DMS 273 (cell line): Measurements from ENCODE around the gene GPR42.
"Not testable (repeated sequence)": the region's sequence is repeated elsewhere in the genome, so short reads cannot be mapped to it uniquely, and the experiment has no call there.

Experiments used
- DNase-seq: peaks from one replicate; lab custom pipeline; 2025; ENCODE audit not compliant: unreplicated experiment; lab: John Stamatoyannopoulos, UW

Gene GPR42

GRCh38 chr19:35346193-35347052, 24.4 kb upstream of the GPR42 start:
- DNase-seq = no peak

DNA sequence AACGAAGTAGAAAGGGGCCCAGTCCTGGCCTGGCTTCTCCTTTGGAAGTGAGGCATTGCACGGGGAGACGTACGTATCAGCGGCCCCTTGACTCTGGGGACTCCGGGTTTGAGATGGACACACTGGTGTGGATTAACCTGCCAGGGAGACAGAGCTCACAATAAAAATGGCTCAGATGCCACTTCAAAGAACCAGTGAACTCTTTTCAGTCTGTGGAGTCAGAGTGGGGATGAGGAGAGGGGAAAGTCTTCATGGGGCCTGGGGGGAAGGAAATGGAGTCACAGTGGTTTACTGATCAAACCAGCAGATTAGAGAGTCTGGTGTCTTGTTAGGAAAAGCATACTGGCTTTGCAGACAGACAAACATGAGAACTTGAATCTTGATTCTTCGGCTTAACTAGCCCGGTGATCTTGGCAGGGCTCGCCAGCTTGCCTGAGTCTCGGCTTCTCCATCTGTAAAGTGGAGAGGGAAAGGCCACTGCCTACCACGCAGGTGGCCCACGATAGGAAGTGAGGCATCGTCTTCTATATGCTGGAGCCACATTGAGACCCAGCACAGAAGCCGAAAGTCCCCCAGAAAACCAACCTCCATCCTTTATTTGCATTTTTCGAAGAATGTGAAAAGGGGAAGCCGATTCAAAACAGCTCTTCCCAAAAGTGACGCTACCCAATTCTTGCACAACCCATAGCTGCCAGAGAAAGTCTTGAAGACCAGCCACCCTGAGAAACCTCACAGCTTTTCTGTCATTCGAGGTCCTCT, 23.5 kb upstream of the GPR42 start, which contains the start of gene FFAR1:
Gene FFAR1, plus strand, starts transcription at position 732 of the 759 bp plus-strand sequence. CDS start 3,650 bp downstream, outside the sequence.
- DNase-seq = no peak

DNA sequence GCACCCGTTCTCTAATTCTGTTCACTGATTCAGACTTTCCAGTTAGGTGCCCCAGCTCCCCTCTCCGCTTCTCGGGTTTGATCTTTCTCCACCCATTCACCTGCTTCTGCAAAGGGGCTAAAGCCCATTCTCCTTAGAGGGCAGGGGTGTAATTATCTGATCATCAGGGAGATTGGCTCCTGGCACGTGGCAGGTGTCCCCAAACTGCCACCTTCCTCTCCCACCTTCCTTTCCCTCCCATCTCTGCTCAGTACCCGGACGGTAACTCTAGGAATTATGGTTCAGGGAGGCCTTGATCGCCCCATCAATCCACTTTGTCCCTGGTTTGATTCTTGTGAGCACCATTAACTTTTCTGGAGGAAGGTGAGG, 23.0 kb upstream of the GPR42 start:
- no peak for DNase-seq

DNA sequence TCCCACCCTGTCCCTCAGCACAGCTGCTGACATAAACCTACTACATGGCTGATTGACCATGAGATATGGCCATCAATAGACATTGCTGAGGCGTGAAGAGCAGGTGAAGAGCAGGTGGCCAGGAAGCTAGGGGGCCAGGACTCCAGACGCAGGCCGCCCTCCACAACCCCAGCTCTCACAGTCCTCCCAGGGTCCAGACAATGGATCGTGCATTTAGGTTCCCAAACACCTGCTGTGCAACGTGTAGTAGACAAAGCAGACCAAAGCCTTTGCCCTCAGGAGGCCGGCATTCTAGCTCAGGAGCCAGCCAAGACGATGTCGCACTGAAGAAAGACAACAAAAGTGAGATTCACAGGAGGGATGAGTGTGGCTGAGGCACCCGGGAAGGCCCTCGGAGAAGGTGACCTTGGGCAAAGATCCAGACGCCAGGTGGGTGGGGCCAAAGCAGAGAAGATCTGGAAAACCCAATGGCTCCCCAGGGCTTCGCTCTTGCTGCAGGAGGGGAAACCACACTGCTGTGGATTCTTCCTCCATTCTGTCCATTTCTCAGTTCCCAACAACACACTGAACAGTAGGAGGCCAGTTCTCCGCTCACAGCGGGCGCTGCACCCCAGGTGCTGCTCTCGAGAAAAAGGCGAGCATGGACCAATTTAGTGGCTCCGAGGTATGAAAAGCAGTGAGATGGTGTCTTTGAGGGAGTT, 21.8 kb upstream of the GPR42 start:
- no peak for DNase-seq

- DNase-seq = no peak
These were observed 21.0 kb upstream of the GPR42 start for GRCh38 chr19:35349614-35350521.

DNA sequence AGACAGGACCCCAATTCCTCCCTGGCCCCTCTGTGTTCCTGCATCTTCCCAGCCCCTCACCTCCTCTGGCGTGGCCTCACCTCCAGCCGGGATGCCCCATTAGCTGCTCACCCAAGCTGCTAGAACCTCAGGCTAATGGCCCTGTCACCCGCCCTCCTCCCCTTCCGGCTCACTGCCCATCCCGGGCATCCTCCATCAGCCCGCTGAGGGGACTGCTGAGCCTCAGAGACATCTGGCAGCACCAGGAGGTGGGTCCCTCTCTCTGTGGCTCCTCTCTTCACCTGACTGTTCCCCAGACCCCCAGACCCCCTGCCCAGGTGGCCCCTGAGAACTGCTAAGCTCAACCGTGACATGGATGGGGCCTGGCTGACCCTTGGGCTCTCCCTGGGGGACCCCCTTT, 20.3 kb upstream of the GPR42 start:
- no peak for DNase-seq

DNA sequence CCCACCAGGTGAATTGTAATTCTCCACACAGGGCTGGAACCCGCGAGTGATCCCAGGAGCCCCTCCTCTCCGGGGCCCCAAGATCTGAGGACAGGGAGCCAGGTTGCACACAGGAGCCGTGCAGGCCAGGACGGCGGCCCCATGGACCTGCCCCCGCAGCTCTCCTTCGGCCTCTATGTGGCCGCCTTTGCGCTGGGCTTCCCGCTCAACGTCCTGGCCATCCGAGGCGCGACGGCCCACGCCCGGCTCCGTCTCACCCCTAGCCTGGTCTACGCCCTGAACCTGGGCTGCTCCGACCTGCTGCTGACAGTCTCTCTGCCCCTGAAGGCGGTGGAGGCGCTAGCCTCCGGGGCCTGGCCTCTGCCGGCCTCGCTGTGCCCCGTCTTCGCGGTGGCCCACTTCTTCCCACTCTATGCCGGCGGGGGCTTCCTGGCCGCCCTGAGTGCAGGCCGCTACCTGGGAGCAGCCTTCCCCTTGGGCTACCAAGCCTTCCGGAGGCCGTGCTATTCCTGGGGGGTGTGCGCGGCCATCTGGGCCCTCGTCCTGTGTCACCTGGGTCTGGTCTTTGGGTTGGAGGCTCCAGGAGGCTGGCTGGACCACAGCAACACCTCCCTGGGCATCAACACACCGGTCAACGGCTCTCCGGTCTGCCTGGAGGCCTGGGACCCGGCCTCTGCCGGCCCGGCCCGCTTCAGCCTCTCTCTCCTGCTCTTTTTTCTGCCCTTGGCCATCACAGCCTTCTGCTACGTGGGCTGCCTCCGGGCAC, 19.3 kb upstream of the GPR42 start:
- no peak for DNase-seq

DNA sequence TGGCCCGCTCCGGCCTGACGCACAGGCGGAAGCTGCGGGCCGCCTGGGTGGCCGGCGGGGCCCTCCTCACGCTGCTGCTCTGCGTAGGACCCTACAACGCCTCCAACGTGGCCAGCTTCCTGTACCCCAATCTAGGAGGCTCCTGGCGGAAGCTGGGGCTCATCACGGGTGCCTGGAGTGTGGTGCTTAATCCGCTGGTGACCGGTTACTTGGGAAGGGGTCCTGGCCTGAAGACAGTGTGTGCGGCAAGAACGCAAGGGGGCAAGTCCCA, 18.8 kb upstream of the GPR42 start:
- no peak for DNase-seq

DNA sequence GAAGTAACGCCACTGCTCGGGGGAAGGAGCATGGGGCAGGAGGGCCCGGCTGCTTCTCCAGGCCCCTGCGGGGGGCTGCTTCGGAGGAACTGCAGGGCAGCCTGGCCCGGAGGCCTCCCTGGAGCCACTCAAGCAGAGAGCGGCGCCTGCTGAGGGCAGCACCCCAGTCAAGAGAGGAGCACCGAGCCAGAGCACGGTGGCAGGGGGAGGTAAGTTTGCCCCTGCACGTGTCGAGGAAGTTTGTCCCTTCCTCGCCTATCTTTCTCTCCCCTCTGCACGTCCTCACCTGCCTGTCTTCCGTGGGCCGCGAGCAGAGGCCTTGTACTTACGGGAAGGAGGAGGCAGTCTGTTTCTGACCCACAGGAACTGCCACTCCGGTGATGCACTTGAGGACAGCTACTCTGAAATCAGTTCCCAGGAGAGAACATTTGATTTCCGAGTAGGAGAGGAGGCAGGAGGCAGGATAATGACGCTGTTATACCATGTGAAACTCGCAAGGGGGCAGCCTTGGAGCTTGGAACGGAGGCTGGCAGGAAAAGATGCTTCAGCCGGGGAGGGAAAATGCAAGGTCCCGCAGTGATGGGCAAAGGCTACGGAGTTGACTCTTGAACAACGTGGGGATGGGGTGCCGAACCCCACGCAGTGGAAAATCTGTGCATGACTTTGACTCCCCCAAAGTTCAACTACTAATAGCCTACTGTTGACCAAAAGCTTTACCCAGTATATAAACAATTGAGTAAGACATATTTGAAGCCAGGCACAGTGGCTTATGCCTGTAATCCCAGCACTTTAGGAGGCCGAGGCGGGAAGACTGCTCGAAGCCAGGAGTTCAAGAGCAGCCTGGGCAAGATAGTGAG, 18.2 kb upstream of the GPR42 start:
- DNase-seq = peak; percentile 87

DNA sequence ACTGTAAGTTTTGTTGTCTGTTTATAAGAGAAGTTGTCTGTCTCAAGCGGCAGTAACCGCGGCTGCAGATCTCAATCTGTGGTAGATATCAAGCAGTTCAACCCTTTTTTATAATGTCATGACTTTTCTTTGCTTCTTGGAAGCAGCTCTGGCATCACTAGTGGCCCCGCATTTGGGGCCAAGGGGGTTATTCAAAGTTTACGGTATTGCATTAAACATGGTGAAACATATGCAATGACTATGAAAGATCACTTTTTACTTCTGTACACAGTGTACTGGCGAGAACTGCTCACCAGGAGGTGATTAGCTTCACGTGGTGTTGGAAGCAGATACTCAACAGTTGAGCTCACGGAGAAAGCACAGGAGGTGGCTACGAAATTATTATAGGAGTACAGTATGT, 17.2 kb upstream of the GPR42 start:
- DNase-seq = no peak

DNA sequence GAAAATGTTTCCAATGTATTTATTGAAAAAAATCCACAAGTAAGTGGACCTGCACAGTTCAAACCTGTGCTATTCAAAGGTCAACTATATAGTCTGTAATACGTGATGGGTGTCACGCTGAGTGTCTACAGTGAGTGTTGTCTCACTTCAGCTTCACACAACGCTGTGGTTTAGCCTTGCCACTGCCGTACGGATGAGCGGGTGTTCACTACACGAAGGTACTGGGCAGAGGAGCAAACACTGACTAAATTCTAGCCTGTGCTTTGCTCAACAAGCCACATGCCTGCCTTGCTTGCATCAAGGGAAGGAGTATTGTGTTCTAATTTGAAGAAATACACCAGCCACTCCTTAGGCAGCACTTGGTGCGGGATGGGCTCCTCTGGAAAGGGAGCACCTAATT, 16.0 kb upstream of the GPR42 start:
- DNase-seq = no peak

DNA sequence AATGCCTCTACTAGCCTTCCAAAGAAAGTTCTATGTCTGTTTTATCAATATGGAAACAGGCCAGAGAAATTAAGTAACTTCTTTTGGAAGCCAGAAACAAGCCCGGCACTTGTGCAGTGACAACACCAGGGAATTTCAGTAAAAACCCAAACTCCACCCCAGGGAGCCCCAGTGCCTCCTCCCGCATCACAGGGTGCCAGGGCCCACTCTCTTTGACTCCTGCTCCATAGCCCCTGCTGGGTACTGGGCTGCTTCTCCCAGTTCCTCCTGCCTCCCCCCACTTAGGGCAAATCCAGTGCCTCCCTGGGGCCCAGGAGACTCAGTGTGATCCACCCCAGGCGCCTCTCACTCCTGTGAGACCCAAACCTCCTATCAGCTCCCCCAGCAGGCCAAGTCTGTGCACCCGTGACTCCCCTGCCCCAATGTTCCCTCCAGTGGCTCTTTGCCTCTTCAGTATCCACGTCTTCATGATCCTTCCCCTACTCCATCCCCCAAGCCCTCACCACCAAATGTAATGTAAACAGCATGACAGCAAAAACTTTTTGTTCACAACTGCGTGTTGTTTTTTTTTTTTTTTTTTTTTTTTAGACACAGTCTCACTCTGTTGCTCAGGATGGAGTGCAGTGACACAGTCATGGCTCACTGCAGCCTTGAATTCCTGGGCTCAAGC, 14.9 kb upstream of the GPR42 start:
- no peak for DNase-seq

DNA sequence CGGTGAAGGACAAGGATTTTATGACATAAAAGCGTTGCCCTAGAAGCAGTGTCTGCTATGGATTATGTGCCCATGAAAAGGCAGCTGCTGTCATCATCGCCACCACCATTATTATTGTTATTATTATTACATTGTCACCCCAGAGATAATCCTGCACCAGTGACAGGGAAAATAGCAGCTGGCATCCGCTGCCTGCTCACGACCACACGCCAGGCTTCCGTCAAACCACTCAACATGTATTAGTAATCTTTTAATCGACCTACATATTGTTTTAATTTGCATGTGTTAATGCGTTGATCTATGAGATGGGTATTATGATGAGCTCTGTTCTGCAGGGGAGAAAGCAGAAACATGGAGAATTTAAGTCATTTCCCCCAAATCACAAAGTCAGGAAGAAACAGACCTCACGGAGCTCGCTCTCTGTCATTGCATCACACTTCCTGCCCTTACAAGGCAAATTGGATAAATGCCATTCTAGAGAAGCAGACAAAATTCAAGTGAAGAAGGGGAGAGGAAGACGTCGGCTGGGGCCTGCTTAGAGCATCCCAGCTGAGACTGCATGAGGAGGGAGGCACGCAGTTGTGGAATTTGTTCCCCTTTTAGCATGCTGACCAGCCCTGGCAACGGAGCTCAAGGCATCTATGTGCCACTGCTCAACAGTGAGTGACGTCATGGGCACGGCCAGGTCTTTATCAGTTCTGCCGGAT, 12.8 kb upstream of the GPR42 start, which contains the start of gene FFAR3:
Gene FFAR3, plus strand, starts transcription at position 594 of the 707 bp plus-strand sequence. CDS start 431 bp downstream, outside the sequence.
- DNase-seq = no peak

DNA sequence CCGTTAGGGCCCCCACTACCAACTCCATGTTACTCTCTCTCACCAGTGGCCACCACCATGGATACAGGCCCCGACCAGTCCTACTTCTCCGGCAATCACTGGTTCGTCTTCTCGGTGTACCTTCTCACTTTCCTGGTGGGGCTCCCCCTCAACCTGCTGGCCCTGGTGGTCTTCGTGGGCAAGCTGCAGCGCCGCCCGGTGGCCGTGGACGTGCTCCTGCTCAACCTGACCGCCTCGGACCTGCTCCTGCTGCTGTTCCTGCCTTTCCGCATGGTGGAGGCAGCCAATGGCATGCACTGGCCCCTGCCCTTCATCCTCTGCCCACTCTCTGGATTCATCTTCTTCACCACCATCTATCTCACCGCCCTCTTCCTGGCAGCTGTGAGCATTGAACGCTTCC, 12.0 kb upstream of the GPR42 start:
- DNase-seq = not testable (repeated sequence)

DNA sequence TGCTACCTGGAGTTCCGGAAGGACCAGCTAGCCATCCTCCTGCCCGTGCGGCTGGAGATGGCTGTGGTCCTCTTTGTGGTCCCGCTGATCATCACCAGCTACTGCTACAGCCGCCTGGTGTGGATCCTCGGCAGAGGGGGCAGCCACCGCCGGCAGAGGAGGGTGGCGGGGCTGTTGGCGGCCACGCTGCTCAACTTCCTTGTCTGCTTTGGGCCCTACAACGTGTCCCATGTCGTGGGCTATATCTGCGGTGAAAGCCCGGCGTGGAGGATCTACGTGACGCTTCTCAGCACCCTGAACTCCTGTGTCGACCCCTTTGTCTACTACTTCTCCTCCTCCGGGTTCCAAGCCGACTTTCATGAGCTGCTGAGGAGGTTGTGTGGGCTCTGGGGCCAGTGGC, 11.5 kb upstream of the GPR42 start:
- DNase-seq = not testable (repeated sequence)

GRCh38 chr19:35360081-35360480, 10.8 kb upstream of the GPR42 start:
- DNase-seq = not testable (repeated sequence)

DNA sequence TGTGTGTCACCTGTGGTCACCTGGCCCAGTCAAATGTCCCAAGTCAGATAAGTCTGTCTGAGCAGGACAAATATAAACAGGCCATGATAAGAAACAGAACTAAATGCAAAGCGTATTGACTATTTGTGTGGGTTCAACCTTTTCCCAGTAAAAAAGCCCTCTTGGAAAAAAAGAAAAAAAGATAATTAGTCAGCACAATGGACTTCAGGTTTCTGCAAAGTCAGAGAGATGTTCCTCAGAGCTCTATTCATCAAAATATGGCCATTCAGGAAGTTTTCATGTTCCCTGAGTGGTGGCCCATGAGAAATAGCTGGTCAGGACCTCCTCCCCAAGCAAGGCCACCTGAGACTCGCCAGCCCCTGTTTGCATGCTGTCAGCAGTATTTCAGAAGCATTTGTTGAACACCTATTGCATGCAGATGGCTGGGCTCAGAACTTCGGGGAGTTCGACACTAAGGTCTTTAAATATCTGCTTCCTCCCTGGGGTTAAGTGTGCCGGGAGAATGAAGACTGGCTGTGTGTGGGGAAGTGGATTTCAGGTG, 9.9 kb upstream of the GPR42 start:
- DNase-seq = no peak
